HCT116 (cell line): ENCODE measurements around the gene COPS2.

Experiments used
- EGR1 ChIP-seq: IDR thresholded peaks from 2 replicates; pipeline ENCODE4 v1.6.1; 2012; ENCODE audit warnings: low read depth
- EZH2 ChIP-seq: fragments of 200-600 bp; sonication (generic); IDR thresholded peaks from 2 replicates; pipeline ENCODE4 v1.6.1; 2017; ENCODE audit warnings: antibody characterized with exemption, mixed run types
- POLR2A ChIP-seq: IDR thresholded peaks from 2 replicates; pipeline ENCODE4 v1.7.0; 2011; ENCODE audit warnings: borderline replicate concordance; ENCODE audit not compliant: insufficient read depth, insufficient read length; ENCODE audit errors: extremely low read depth
- POLR2AphosphoS5 ChIP-seq: IDR thresholded peaks from 2 replicates; pipeline ENCODE4 v1.6.1; 2011; ENCODE audit warnings: mild to moderate bottlenecking, low read depth, low read length, moderate library complexity
- RAD21 ChIP-seq: IDR thresholded peaks from 2 replicates; pipeline ENCODE4 v1.6.1; 2012; ENCODE audit warnings: low read depth, mild to moderate bottlenecking
- SIN3A ChIP-seq: IDR thresholded peaks from 2 replicates; pipeline ENCODE4 v1.6.1; 2012; ENCODE audit warnings: low read depth
- ZFX ChIP-seq: fragments of 450-650 bp; IDR thresholded peaks from 2 replicates; pipeline ENCODE4 v1.6.1; 2017
- ZNF274 ChIP-seq: fragments of 200-500 bp; sonication (Bioruptor generic); IDR thresholded peaks from 2 replicates; pipeline ENCODE4 v1.6.1; 2014; ENCODE audit warnings: mild to moderate bottlenecking, low read depth, low read length, inconsistent platforms
- TF ChIP-seq, protein P1 (sequence below): IDR thresholded peaks from 2 replicates; pipeline ENCODE4 v1.6.1; 2012
- TF ChIP-seq, protein P2 (sequence below), 3 experiments: fragments of 200-600 bp in 1 of 3; sonication (generic) in 1 of 3; IDR thresholded peaks in 2 of 3; conservative IDR thresholded peaks in 1 of 3; 2 replicates each; pipeline ENCODE4 v1.5.1; 2012 to 2017; ENCODE audit warnings: low read depth in 2 of 3, low read length in 2 of 3, antibody characterized with exemption in 1 of 3, borderline replicate concordance in 1 of 3, control low read depth in 1 of 3, mild to moderate bottlenecking in 1 of 3, mixed read lengths in 1 of 3, mixed run types in 1 of 3, moderate library complexity in 1 of 3; ENCODE audit not compliant: insufficient read depth in 1 of 3
- TF ChIP-seq, protein P3 (sequence below): IDR thresholded peaks from 2 replicates; pipeline ENCODE4 v1.6.1; 2012

DNA sequence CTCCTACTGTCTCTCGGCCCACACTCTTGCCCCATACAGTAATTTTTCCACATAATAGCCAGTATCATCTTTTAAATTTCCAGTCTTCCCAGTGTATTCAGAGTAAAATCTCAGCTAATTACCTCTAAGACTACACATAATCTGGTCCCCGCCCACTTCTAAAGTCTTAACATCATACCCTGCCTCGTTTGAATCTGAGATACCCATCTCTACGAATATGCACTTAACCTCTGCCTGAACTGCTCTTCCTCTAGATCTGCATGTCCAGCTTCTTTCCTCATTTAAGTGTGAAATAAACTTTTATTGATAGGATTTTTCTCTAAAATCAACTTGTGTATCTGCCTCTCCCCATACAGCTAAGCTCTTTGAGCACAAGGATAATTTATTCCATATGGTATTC, 34.6 kb downstream of the COPS2 start:
- no peak for TF ChIP-seq RAD21
- TF ChIP-seq, protein P1, sequence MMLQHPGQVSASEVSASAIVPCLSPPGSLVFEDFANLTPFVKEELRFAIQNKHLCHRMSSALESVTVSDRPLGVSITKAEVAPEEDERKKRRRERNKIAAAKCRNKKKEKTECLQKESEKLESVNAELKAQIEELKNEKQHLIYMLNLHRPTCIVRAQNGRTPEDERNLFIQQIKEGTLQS = no peak
- TF ChIP-seq ZNF274 = no peak
- TF ChIP-seq, protein P2, sequence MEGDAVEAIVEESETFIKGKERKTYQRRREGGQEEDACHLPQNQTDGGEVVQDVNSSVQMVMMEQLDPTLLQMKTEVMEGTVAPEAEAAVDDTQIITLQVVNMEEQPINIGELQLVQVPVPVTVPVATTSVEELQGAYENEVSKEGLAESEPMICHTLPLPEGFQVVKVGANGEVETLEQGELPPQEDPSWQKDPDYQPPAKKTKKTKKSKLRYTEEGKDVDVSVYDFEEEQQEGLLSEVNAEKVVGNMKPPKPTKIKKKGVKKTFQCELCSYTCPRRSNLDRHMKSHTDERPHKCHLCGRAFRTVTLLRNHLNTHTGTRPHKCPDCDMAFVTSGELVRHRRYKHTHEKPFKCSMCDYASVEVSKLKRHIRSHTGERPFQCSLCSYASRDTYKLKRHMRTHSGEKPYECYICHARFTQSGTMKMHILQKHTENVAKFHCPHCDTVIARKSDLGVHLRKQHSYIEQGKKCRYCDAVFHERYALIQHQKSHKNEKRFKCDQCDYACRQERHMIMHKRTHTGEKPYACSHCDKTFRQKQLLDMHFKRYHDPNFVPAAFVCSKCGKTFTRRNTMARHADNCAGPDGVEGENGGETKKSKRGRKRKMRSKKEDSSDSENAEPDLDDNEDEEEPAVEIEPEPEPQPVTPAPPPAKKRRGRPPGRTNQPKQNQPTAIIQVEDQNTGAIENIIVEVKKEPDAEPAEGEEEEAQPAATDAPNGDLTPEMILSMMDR (IDR thresholded peaks at IDR 0.05 in 2 of 3, conservative IDR thresholded peaks at IDR 0.05 in 1 of 3; ENCODE audit: borderline replicate concordance in 1 of 3, insufficient read depth in 1 of 3, low read depth in 2 of 3, low read length in 2 of 3) = no peak
- no peak for TF ChIP-seq POLR2A
- no peak for TF ChIP-seq POLR2AphosphoS5
- no peak for TF ChIP-seq EGR1
- no peak for TF ChIP-seq SIN3A
- TF ChIP-seq, protein P3, sequence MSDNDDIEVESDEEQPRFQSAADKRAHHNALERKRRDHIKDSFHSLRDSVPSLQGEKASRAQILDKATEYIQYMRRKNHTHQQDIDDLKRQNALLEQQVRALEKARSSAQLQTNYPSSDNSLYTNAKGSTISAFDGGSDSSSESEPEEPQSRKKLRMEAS = no peak
- TF ChIP-seq ZFX = no peak
- no peak for TF ChIP-seq EZH2
